ENCODE results near the gene CCAR1.

CCAR1 gene

GRCh38 chr10:68752711-68753350, 31.8 kb downstream of the CCAR1 start:
- Histone ChIP-seq H3K4me2 (ENCODE audit: low read length) (no peak overlapping the region), H3K9me3 (ENCODE audit: insufficient read depth, low read length) (no peaks in the 10 kb centered on the region), H3K27ac (ENCODE audit: low read length) (no peak overlapping the region)

GRCh38 chr10:68756246-68756645, 35.2 kb downstream of the CCAR1 start:
- Histone ChIP-seq H3K36me3 (replicated peaks; ENCODE audit: low read depth, low read length) (peaks cover 38% of the 10 kb centered on the region), H2AFZ (ENCODE audit: low read depth, low read length) (no peak overlapping the region), H3K27me3 (ENCODE audit: low read depth, low read length) (no peaks in the 10 kb centered on the region), H3K4me3 (ENCODE audit: low read length) (no peak overlapping the region), H3K9me3 (ENCODE audit: insufficient read depth, low read length) (no peaks in the 10 kb centered on the region), H3K4me1 (ENCODE audit: low read length) (peaks cover 4% of the 10 kb centered on the region; the same call in 1 of the 2 replicates), H3K27ac (ENCODE audit: low read length) (no peak overlapping the region), H3K4me2 (ENCODE audit: low read length) (no peak overlapping the region), H4K20me1 (ENCODE audit: insufficient read depth, low read length) (no peaks in the 10 kb centered on the region), H3K79me2 (ENCODE audit: low read length) (no peaks in the 10 kb centered on the region), H3K9ac (ENCODE audit: low read length) (no peak overlapping the region)
- TF ChIP-seq CTCF (IDR thresholded peaks at IDR 0.05; ENCODE audit: low read depth, low read length) (no peak), EZH2phosphoT487 (IDR thresholded peaks at IDR 0.05; ENCODE audit: low read depth) (no peak)

More at GRCh38 chr10:68752711-68753350, 31.8 kb downstream of the CCAR1 start:
- peaks cover 49% of the 10 kb centered on the region for H3K36me3 ChIP-seq (replicated peaks; ENCODE audit: low read depth, low read length)
- H3K4me3 ChIP-seq (ENCODE audit: low read length) = no peak overlapping the region
- H3K4me1 ChIP-seq (ENCODE audit: low read length) = peaks cover 4% of the 10 kb centered on the region; the same call in 1 of the 2 replicates
- no peaks in the 10 kb centered on the region for H4K20me1 ChIP-seq (ENCODE audit: insufficient read depth, low read length)
- H2AFZ ChIP-seq (ENCODE audit: low read depth, low read length) = no peak overlapping the region
- no peak for TF ChIP-seq EZH2phosphoT487 (IDR thresholded peaks at IDR 0.05; ENCODE audit: low read depth)
- TF ChIP-seq CTCF (IDR thresholded peaks at IDR 0.05; ENCODE audit: low read depth, low read length) = no peak
- no peaks in the 10 kb centered on the region for H3K27me3 ChIP-seq (ENCODE audit: low read depth, low read length)
- no peaks in the 10 kb centered on the region for H3K79me2 ChIP-seq (ENCODE audit: low read length)
- H3K9ac ChIP-seq (ENCODE audit: low read length) = no peak overlapping the region

GRCh38 chr10:68756766-68757165, 35.7 kb downstream of the CCAR1 start:
- no peaks in the 10 kb centered on the region for H4K20me1 ChIP-seq (ENCODE audit: insufficient read depth, low read length)
- no peak overlapping the region for H3K4me3 ChIP-seq (ENCODE audit: low read length)
- no peak overlapping the region for H3K4me2 ChIP-seq (ENCODE audit: low read length)
- TF ChIP-seq CTCF (IDR thresholded peaks at IDR 0.05; ENCODE audit: low read depth, low read length) (no peak), EZH2phosphoT487 (IDR thresholded peaks at IDR 0.05; ENCODE audit: low read depth) (no peak)
- H3K9ac ChIP-seq (ENCODE audit: low read length) = no peak overlapping the region
- no peaks in the 10 kb centered on the region for H3K27me3 ChIP-seq (ENCODE audit: low read depth, low read length)
- no peaks in the 10 kb centered on the region for H3K79me2 ChIP-seq (ENCODE audit: low read length)
- no peaks in the 10 kb centered on the region for H3K9me3 ChIP-seq (ENCODE audit: insufficient read depth, low read length)
- no peak overlapping the region for H2AFZ ChIP-seq (ENCODE audit: low read depth, low read length)
- H3K36me3 ChIP-seq (replicated peaks; ENCODE audit: low read depth, low read length) = peaks cover 38% of the 10 kb centered on the region
- H3K4me1 ChIP-seq (ENCODE audit: low read length) = peaks cover 4% of the 10 kb centered on the region; the same call in 1 of the 2 replicates
- no peak overlapping the region for H3K27ac ChIP-seq (ENCODE audit: low read length)

GRCh38 chr10:68759223-68759863, 38.3 kb downstream of the CCAR1 start:
- H3K4me2 ChIP-seq (ENCODE audit: low read length) = no peak overlapping the region

More at GRCh38 chr10:68759223-68759863, 38.3 kb downstream of the CCAR1 start:
- H3K9ac ChIP-seq (ENCODE audit: low read length) = no peak overlapping the region
- peaks cover 22% of the 10 kb centered on the region for H3K36me3 ChIP-seq (replicated peaks; ENCODE audit: low read depth, low read length)
- no peaks in the 10 kb centered on the region for H3K9me3 ChIP-seq (ENCODE audit: insufficient read depth, low read length)
- H4K20me1 ChIP-seq (ENCODE audit: insufficient read depth, low read length) = no peaks in the 10 kb centered on the region
- H3K4me3 ChIP-seq (ENCODE audit: low read length) = no peak overlapping the region
- TF ChIP-seq CTCF (IDR thresholded peaks at IDR 0.05; ENCODE audit: low read depth, low read length) = no peak
- no peak for TF ChIP-seq EZH2phosphoT487 (IDR thresholded peaks at IDR 0.05; ENCODE audit: low read depth)
- no peak overlapping the region for H3K27ac ChIP-seq (ENCODE audit: low read length)
- H3K79me2 ChIP-seq (ENCODE audit: low read length) = no peaks in the 10 kb centered on the region
- no peaks in the 10 kb centered on the region for H3K4me1 ChIP-seq (ENCODE audit: low read length)
- no peak overlapping the region for H2AFZ ChIP-seq (ENCODE audit: low read depth, low read length)
- H3K27me3 ChIP-seq (ENCODE audit: low read depth, low read length) = no peaks in the 10 kb centered on the region

Data from OCI-LY3 (cell line).